Caco-2 (cell line): ENCODE results near the gene UGGT2. TPM values are rescaled to one million over a fixed set of nuclear protein-coding genes. Genes with fewer than 3 reads are reported as not detected.

ENCODE experiments used
- BruUV-seq: library from RNA; stranded (reverse); fragments of 400-500 nt; replicated peaks from 2 replicates; lab custom pipeline; 2021; lab: Mats Ljungman, UMichigan
- CTCF ChIA-PET: fragments of 300-600 bp; sonication (Branson Sonifier 250); formaldehyde crosslinking; loops from one replicate; lab custom pipeline; 2022; ENCODE audit warnings: antibody characterized with exemption; lab: Charles Lee
- POLR2A ChIA-PET: fragments of 300-600 bp; sonication (Branson Sonifier 250); formaldehyde crosslinking; loops from one replicate; lab custom pipeline; 2022; ENCODE audit warnings: antibody characterized with exemption; lab: Charles Lee
- DNase-seq, 2 experiments: peaks; one replicate each; pipeline versions ENCODE4 v3.0.0 to v3.0.0-alpha.2; 2020 to 2022
- H3K27me3 ChIP-seq: replicated peaks from 2 replicates; pipeline ENCODE4 v1.6.0; 2011; ENCODE audit warnings: low read length; ENCODE audit not compliant: control insufficient read depth, insufficient read depth
- H3K36me3 ChIP-seq: 2 replicates; pipeline ENCODE4 v1.5.1; 2011; ENCODE audit warnings: low read length; ENCODE audit not compliant: control insufficient read depth, insufficient read depth
- H3K4me1 ChIP-seq: fragments of 250-450 bp; sonication (Bioruptor Pico); 2 replicates; pipeline ENCODE4 v1.5.1; 2020; ENCODE audit warnings: mild to moderate bottlenecking
- H3K4me3 ChIP-seq: 2 replicates; pipeline ENCODE4 v1.5.1; 2011; ENCODE audit warnings: low read depth, mild to moderate bottlenecking, control low read depth, low read length
- H3K9me3 ChIP-seq: fragments of 250-450 bp; sonication (Bioruptor Pico); 2 replicates; pipeline ENCODE4 v1.5.1; 2020; ENCODE audit warnings: mild to moderate bottlenecking, moderate library complexity
- H3K27ac Mint-ChIP-seq: one replicate; pipeline ENCODE4 v1.8.0; 2022; ENCODE audit warnings: mixed read lengths; ENCODE audit not compliant: unreplicated experiment
- H3K27me3 Mint-ChIP-seq: one replicate; pipeline ENCODE4 v1.8.0; 2022; ENCODE audit warnings: mixed read lengths; ENCODE audit not compliant: insufficient read depth, unreplicated experiment
- H3K36me3 Mint-ChIP-seq: one replicate; pipeline ENCODE4 v1.8.0; 2022; ENCODE audit warnings: mild to moderate bottlenecking, mixed read lengths; ENCODE audit not compliant: insufficient read depth, unreplicated experiment
- H3K4me1 Mint-ChIP-seq: one replicate; pipeline ENCODE4 v1.8.0; 2022; ENCODE audit warnings: low read depth, mixed read lengths; ENCODE audit not compliant: unreplicated experiment
- H3K4me3 Mint-ChIP-seq: one replicate; pipeline ENCODE4 v1.8.0; 2022; ENCODE audit warnings: mild to moderate bottlenecking, moderate library complexity, mixed read lengths; ENCODE audit not compliant: unreplicated experiment
- H3K9me3 Mint-ChIP-seq: one replicate; pipeline ENCODE4 v1.8.0; 2022; ENCODE audit warnings: mixed read lengths; ENCODE audit not compliant: unreplicated experiment
- intact Hi-C: fragments of 100-400 bp; cut with micrococcal nuclease; formaldehyde crosslinking; loops from one replicate; pipeline ENCODE4 v1.10.0; 2022; ENCODE audit not compliant: unreplicated experiment
- total RNA-seq: library from RNA; stranded (reverse); gene quantifications from 2 replicates; pipeline ENCODE4 v1.2.3, GENCODE V29; 2022
- TF ChIP-seq, protein P1 (sequence below), 2 experiments: fragments of 200-600 bp in 1 of 2; IDR thresholded peaks; 1 replicate in 1 of 2; 2 replicates in 1 of 2; pipeline versions ENCODE4 v1.5.1 to v1.8.0; 2011 to 2022; ENCODE audit warnings: antibody characterized with exemption in 1 of 2, control low read depth in 1 of 2, inconsistent platforms in 1 of 2, low read depth in 1 of 2, low read length in 1 of 2, mild to moderate bottlenecking in 1 of 2, moderate library complexity in 1 of 2; ENCODE audit not compliant: insufficient read depth in 1 of 2, severe bottlenecking in 1 of 2, unreplicated experiment in 1 of 2

Gene UGGT2
- total RNA-seq, 1 experiment from 2014 or later: 35.5 TPM

DNA sequence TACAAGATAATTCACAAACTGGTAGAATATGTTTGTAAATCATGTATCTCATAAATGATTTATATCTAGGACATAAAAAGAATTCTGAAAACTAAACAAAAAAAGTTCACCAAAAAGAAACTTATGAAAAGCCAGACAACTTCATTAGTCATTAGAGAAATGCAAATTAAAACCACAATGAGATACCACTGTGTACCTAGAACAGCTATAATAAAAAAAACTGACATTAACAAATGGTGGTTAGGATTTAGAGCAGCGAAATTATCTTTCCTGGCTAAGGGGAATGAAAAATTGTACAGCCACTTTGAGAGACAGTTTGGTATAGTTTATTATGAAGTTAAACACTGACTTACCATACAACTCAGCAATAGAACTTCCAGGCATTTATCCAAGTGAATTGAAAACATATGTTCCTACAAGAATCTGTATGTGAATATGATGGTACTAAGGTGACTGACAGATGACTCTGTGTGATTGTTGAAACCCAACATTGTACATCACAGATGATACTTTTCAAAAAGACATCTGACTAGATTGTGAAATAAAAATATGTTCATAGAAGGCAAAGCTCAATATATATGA, 41.8 kb downstream of the UGGT2 start:
- TF ChIP-seq, protein P1, sequence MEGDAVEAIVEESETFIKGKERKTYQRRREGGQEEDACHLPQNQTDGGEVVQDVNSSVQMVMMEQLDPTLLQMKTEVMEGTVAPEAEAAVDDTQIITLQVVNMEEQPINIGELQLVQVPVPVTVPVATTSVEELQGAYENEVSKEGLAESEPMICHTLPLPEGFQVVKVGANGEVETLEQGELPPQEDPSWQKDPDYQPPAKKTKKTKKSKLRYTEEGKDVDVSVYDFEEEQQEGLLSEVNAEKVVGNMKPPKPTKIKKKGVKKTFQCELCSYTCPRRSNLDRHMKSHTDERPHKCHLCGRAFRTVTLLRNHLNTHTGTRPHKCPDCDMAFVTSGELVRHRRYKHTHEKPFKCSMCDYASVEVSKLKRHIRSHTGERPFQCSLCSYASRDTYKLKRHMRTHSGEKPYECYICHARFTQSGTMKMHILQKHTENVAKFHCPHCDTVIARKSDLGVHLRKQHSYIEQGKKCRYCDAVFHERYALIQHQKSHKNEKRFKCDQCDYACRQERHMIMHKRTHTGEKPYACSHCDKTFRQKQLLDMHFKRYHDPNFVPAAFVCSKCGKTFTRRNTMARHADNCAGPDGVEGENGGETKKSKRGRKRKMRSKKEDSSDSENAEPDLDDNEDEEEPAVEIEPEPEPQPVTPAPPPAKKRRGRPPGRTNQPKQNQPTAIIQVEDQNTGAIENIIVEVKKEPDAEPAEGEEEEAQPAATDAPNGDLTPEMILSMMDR (IDR thresholded peaks at IDR 0.05; ENCODE audit: insufficient read depth in 1 of 2, low read depth in 1 of 2, low read length in 1 of 2, severe bottlenecking in 1 of 2, unreplicated experiment in 1 of 2): no peak
- H3K27me3 Mint-ChIP-seq: no peaks in the 10 kb centered on the region
- peaks cover 5% of the 10 kb centered on the region; the same call in 1 of the 2 replicates for H3K4me1 ChIP-seq
- H3K4me3 ChIP-seq: no peak overlapping the region
- BruUV-seq: no TSS peak
- DNase-seq: no peak
- 0 out of 2 replicates have a peak, but pooled peaks cover 13% of the 10 kb centered on the region for H3K9me3 ChIP-seq
- H3K36me3 ChIP-seq: no peaks in the 10 kb centered on the region
- no peak overlapping the region for H3K4me3 Mint-ChIP-seq
- CTCF ChIA-PET: no interaction called here
- no peaks in the 10 kb centered on the region for H3K27me3 ChIP-seq
- H3K36me3 Mint-ChIP-seq: peaks cover 13% of the 10 kb centered on the region
- POLR2A ChIA-PET: no interaction called here
- no peaks in the 10 kb centered on the region for H3K4me1 Mint-ChIP-seq
- intact Hi-C loops: no loop called here
- H3K27ac Mint-ChIP-seq: no peak overlapping the region
- peaks cover 22% of the 10 kb centered on the region for H3K9me3 Mint-ChIP-seq

GRCh38 chr13:96003304-96003703, 49.9 kb downstream of the UGGT2 start:
- Histone ChIP-seq H3K4me3 (no peak overlapping the region), H3K36me3 (no peaks in the 10 kb centered on the region), H3K9me3 (0 out of 2 replicates have a peak, but pooled peaks cover 4% of the 10 kb centered on the region), H3K27me3 (no peaks in the 10 kb centered on the region), H3K4me1 (no peaks in the 10 kb centered on the region)
- no peaks in the 10 kb centered on the region for H3K36me3 Mint-ChIP-seq
- DNase-seq: no peak
- H3K27me3 Mint-ChIP-seq: no peaks in the 10 kb centered on the region
- BruUV-seq: no TSS peak
- H3K9me3 Mint-ChIP-seq: peaks cover 12% of the 10 kb centered on the region
- no peak overlapping the region for H3K4me3 Mint-ChIP-seq
- intact Hi-C loops: no loop called here
- no peak overlapping the region for H3K27ac Mint-ChIP-seq
- ChIA-PET CTCF (no interaction called here), POLR2A (no interaction called here)
- no peaks in the 10 kb centered on the region for H3K4me1 Mint-ChIP-seq
- TF ChIP-seq, protein P1 (IDR thresholded peaks at IDR 0.05; ENCODE audit: insufficient read depth in 1 of 2, low read depth in 1 of 2, low read length in 1 of 2, severe bottlenecking in 1 of 2, unreplicated experiment in 1 of 2): no peak

DNA sequence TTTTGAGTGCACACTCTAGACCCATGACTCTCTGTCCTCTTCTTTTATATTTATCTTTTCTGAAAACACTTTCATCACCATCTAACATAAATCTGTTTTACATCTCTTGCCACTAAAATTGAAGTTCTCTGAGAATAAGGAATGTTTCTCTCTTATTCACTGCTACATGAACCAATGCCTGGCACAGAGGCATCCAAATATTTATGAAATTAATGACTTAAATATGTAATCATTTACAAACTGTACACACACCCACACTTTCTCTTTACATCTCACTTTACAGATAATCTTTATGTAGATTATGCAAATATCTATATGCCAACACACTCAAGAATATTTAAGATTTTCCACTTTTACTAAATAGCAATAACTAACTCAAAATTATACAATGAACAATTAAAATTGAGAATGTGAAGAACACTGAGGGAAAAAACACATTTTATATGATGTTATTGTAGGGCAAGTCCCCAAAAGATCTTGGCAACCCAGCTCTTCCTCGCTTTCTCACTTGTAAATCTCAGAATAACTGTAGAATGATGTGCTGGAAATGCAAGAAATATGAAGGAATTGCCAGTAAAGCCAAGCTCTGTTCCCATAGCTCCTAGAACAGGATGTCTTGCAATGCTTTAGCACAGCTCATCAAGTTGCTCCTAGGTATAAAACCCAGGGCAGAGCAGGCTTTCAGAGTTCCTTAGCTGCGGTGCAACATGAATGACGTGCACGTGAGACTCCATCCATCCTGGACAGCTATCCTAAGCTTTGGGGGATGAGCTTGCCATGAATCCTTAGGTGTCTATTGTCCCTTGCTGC, 50.7 kb downstream of the UGGT2 start:
- no peak overlapping the region for H3K27ac Mint-ChIP-seq
- H3K27me3 Mint-ChIP-seq: no peaks in the 10 kb centered on the region
- POLR2A ChIA-PET: no interaction called here
- CTCF ChIA-PET: no interaction called here
- H3K4me3 Mint-ChIP-seq: no peak overlapping the region
- Histone ChIP-seq H3K27me3 (no peaks in the 10 kb centered on the region), H3K36me3 (no peaks in the 10 kb centered on the region), H3K9me3 (no peaks in the 10 kb centered on the region), H3K4me3 (no peak overlapping the region), H3K4me1 (no peaks in the 10 kb centered on the region)
- no TSS peak for BruUV-seq
- DNase-seq: no peak
- peaks cover 4% of the 10 kb centered on the region for H3K9me3 Mint-ChIP-seq
- TF ChIP-seq, protein P1 (IDR thresholded peaks at IDR 0.05; ENCODE audit: insufficient read depth in 1 of 2, low read depth in 1 of 2, low read length in 1 of 2, severe bottlenecking in 1 of 2, unreplicated experiment in 1 of 2): no peak
- H3K4me1 Mint-ChIP-seq: no peaks in the 10 kb centered on the region
- intact Hi-C loops: no loop called here
- no peaks in the 10 kb centered on the region for H3K36me3 Mint-ChIP-seq
